Neural cell (in vitro differentiated cells): Measurements from ENCODE around the gene TBPL2. TPM values are rescaled to one million over a fixed set of nuclear protein-coding genes. Genes with fewer than 3 reads are reported as not detected.

Source experiments
- H2AFZ ChIP-seq: fragments of 200-600, 300-800 bp; sonication (generic), shearing (Covaris generic); 2 replicates; pipeline ENCODE4 v1.6.0; 2014; ENCODE audit warnings: low read depth, mild to moderate bottlenecking, antibody characterized with exemption, low read length, moderate library complexity
- H3F3A ChIP-seq: fragments of 200-600 bp; shearing (Covaris generic); 2 replicates; pipeline ENCODE4 v1.6.1; 2016; ENCODE audit warnings: mild to moderate bottlenecking, moderate library complexity, mixed read lengths, antibody characterized with exemption, low read length; ENCODE audit not compliant: insufficient read depth, poor library complexity, severe bottlenecking
- H3K27ac ChIP-seq: fragments of 200-600, 300-800 bp; sonication (generic), shearing (Covaris generic); 2 replicates; pipeline ENCODE4 v1.5.1; 2014; ENCODE audit warnings: mild to moderate bottlenecking, low read length, moderate library complexity
- H3K27me3 ChIP-seq: fragments of 300-800, 200-600 bp; sonication (generic), shearing (Covaris generic); 2 replicates; pipeline ENCODE4 v1.6.0; 2014; ENCODE audit warnings: mild to moderate bottlenecking, low read depth, low read length, moderate library complexity; ENCODE audit not compliant: insufficient read depth
- H3K36me3 ChIP-seq: fragments of 300-800, 200-600 bp; sonication (generic), shearing (Covaris generic); 2 replicates; pipeline ENCODE4 v1.5.1; 2014; ENCODE audit warnings: mild to moderate bottlenecking, antibody characterized with exemption, low read length, moderate library complexity; ENCODE audit not compliant: insufficient read depth
- H3K4me2 ChIP-seq: fragments of 300-800, 200-600 bp; sonication (generic), shearing (Covaris generic); 2 replicates; pipeline ENCODE4 v1.6.0; 2014; ENCODE audit warnings: mild to moderate bottlenecking, low read length
- H3K4me3 ChIP-seq: fragments of 300-800, 200-600 bp; sonication (generic), shearing (Covaris generic); 2 replicates; pipeline ENCODE4 v1.5.1; 2014; ENCODE audit warnings: mild to moderate bottlenecking, low read length, moderate library complexity
- H3K79me2 ChIP-seq: fragments of 200-600 bp; shearing (Covaris generic); replicated peaks from 2 replicates; pipeline ENCODE4 v1.6.0; 2014; ENCODE audit warnings: mild to moderate bottlenecking, low read length, moderate library complexity; ENCODE audit not compliant: insufficient read depth
- H3K9ac ChIP-seq: fragments of 300-800, 200-600 bp; sonication (generic), shearing (Covaris generic); 2 replicates; pipeline ENCODE4 v1.6.1; 2016; ENCODE audit warnings: mild to moderate bottlenecking, low read length, mixed read lengths
- H3K9me2 ChIP-seq: fragments of 200-600 bp; shearing (Covaris generic); 2 replicates; pipeline ENCODE4 v1.6.1; 2016; ENCODE audit warnings: mild to moderate bottlenecking, low read length, mixed read lengths; ENCODE audit not compliant: insufficient read depth
- H3K9me3 ChIP-seq: fragments of 200-600, 300-800 bp; sonication (generic), shearing (Covaris generic); 2 replicates; pipeline ENCODE4 v1.6.1; 2016; ENCODE audit warnings: mild to moderate bottlenecking, mixed run types, low read length, moderate library complexity, mixed read lengths
- H4K20me1 ChIP-seq: fragments of 200-600 bp; shearing (Covaris generic); 2 replicates; pipeline ENCODE4 v1.6.1; 2016; ENCODE audit warnings: mild to moderate bottlenecking, mixed run types; ENCODE audit not compliant: insufficient read depth
- CTCF ChIP-seq: fragments of 450-650 bp; IDR thresholded peaks from 2 replicates; pipeline ENCODE4 v1.5.1; 2014; ENCODE audit warnings: antibody characterized with exemption, mild to moderate bottlenecking, moderate library complexity; ENCODE audit not compliant: poor library complexity, severe bottlenecking
- EP300 ChIP-seq: fragments of 450-650 bp; conservative IDR thresholded peaks from 2 replicates; pipeline ENCODE4 v1.6.1; 2014; ENCODE audit warnings: antibody characterized with exemption, mild to moderate bottlenecking, moderate library complexity; ENCODE audit not compliant: poor library complexity, severe bottlenecking
- EZH2 ChIP-seq: fragments of 200-600, 300-800 bp; shearing (Covaris generic), sonication (generic); IDR thresholded peaks from 2 replicates; pipeline ENCODE4 v1.6.1; 2014; ENCODE audit warnings: antibody characterized with exemption, low read length, borderline replicate concordance, mild to moderate bottlenecking; ENCODE audit not compliant: insufficient read depth, poor library complexity, severe bottlenecking
- MXI1 ChIP-seq: fragments of 450-650 bp; conservative IDR thresholded peaks from 2 replicates; pipeline ENCODE4 v1.6.1; 2014; ENCODE audit warnings: antibody characterized with exemption, mild to moderate bottlenecking; ENCODE audit not compliant: poor library complexity, severe bottlenecking
- POLR2AphosphoS5 ChIP-seq: IDR thresholded peaks from 2 replicates; pipeline ENCODE4 v1.6.1; 2012
- RAD21 ChIP-seq: fragments of 450-650 bp; conservative IDR thresholded peaks from 2 replicates; pipeline ENCODE4 v1.6.1; 2014; ENCODE audit warnings: antibody characterized with exemption, mild to moderate bottlenecking, moderate library complexity
- REST ChIP-seq: IDR thresholded peaks from 2 replicates; pipeline ENCODE4 v1.6.1; 2012; ENCODE audit warnings: borderline replicate concordance
- SMC3 ChIP-seq: fragments of 450-650 bp; conservative IDR thresholded peaks from 2 replicates; pipeline ENCODE4 v1.6.1; 2014; ENCODE audit warnings: antibody characterized with exemption, mild to moderate bottlenecking, moderate library complexity; ENCODE audit not compliant: poor library complexity
- TAF1 ChIP-seq: IDR thresholded peaks from 2 replicates; pipeline ENCODE4 v1.6.1; 2012; ENCODE audit warnings: low read depth
- polyA minus RNA-seq: library from RNA; depleted of rRNA, polyadenylated mRNA; stranded (reverse); fragments of >200 nt; gene quantifications from 2 replicates; pipeline ENCODE4 v1.2.3, GENCODE V29; 2014
- polyA plus RNA-seq: library from polyadenylated mRNA; depleted of rRNA; stranded (reverse); fragments of >200 nt; gene quantifications from 2 replicates; pipeline ENCODE4 v1.2.3, GENCODE V29; 2014

The TBPL2 gene
- polyA plus RNA-seq, result not detected in 2 replicates
- polyA minus RNA-seq, result not detected in 2 replicates

GRCh38 chr14:55440385-55440784 lies at the start of gene TBPL2:
TBPL2 (minus strand) TSS chr14:55440616; CDS start chr14:55440449, 167 bp downstream.
- H3K27ac ChIP-seq, result no peak within 1 kb of the TSS
- no peak within 1 kb of the TSS for H3K4me3 ChIP-seq
- no peaks in the 10 kb centered on the region for H3K79me2 ChIP-seq
- H3K9me3 ChIP-seq, result no peaks in the 10 kb centered on the region
- H3K9ac ChIP-seq, result no peak within 1 kb of the TSS
- no peak within 1 kb of the TSS for H3K4me2 ChIP-seq
- no peak within 1 kb of the TSS for H2AFZ ChIP-seq
- no peaks in the 10 kb centered on the region for H3F3A ChIP-seq
- TF ChIP-seq EZH2 (no peak), CTCF (no peak), SMC3 (no peak), MXI1 (no peak), RAD21 (no peak), POLR2AphosphoS5 (no peak), REST (no peak), TAF1 (no peak)
- no peaks in the 10 kb centered on the region for H3K27me3 ChIP-seq
- H3K9me2 ChIP-seq, result no peaks in the 10 kb centered on the region
- no peaks in the 10 kb centered on the region for H3K36me3 ChIP-seq
- no peaks in the 10 kb centered on the region for H4K20me1 ChIP-seq

DNA sequence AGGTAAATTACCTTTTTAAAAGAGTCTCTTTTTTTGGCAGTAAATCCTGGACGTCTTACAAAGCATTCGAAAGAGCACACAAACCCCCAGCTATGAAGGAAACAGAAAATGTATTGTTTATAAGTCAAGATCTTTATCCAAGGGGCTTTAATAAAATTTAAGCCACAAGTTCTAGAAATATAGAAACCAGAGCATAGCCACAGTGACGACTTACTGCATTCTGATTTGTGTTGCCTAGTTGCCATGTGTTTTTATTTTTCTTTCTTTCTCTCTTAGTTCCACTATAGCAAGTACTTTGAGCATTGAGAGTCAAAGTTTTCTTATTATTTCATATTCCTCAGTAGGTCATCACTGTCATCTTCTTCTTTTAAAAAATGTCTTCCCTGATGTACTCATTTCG lies 47.8 kb upstream of the TBPL2 start:
- no peaks in the 10 kb centered on the region for H4K20me1 ChIP-seq
- H3K9me3 ChIP-seq, result no peaks in the 10 kb centered on the region
- no peak overlapping the region for H3K4me3 ChIP-seq
- H3K79me2 ChIP-seq, result no peaks in the 10 kb centered on the region
- no peaks in the 10 kb centered on the region for H3K9me2 ChIP-seq
- no peak overlapping the region for H3K27ac ChIP-seq
- H3K36me3 ChIP-seq, result no peaks in the 10 kb centered on the region
- H3K4me2 ChIP-seq, result no peak overlapping the region
- no peak overlapping the region for H3K9ac ChIP-seq
- no peak for TF ChIP-seq TAF1
- TF ChIP-seq EZH2, result no peak
- TF ChIP-seq CTCF, result no peak
- TF ChIP-seq RAD21, result no peak
- no peak for TF ChIP-seq MXI1
- TF ChIP-seq SMC3, result no peak
- TF ChIP-seq REST, result no peak
- TF ChIP-seq EP300, result no peak
- no peak for TF ChIP-seq POLR2AphosphoS5
- no peaks in the 10 kb centered on the region for H3K27me3 ChIP-seq
- no peak overlapping the region for H2AFZ ChIP-seq
- no peaks in the 10 kb centered on the region for H3F3A ChIP-seq
